IPS DF 19.7 (cell line): Measurements from ENCODE around the gene NR2C2.

ENCODE experiments used
- DNase-seq: peaks from one replicate; pipeline ENCODE4 v3.0.0-alpha.2; 2013; ENCODE audit warnings: low read depth, low spot score

NR2C2 gene

GRCh38 chr3:15063238-15063637 is 115.9 kb downstream of the NR2C2 start:
- DNase-seq: no peak

GRCh38 chr3:15063656-15064286 is 116.4 kb downstream of the NR2C2 start:
- no peak for DNase-seq

GRCh38 chr3:15064299-15064834 is 117.0 kb downstream of the NR2C2 start:
- no peak for DNase-seq

GRCh38 chr3:15064835-15065549 is 117.6 kb downstream of the NR2C2 start, which contains the start of gene MRPS25:
Gene MRPS25, minus strand, starts transcription at chr3:15065315. Its CDS starts 121 bp downstream, at chr3:15065194.
- DNase-seq: peak; percentile 23

GRCh38 chr3:15065550-15066007 is 118.2 kb downstream of the NR2C2 start:
- no peak for DNase-seq

- no peak for DNase-seq
Measured at GRCh38 chr3:15066467-15066866, 119.1 kb downstream of the NR2C2 start.

- DNase-seq: no peak
Measured at GRCh38 chr3:15069441-15069840, 122.1 kb downstream of the NR2C2 start.

GRCh38 chr3:15071699-15072098 is 124.3 kb downstream of the NR2C2 start:
- no peak for DNase-seq

GRCh38 chr3:15074500-15074899 is 127.1 kb downstream of the NR2C2 start:
- no peak for DNase-seq

GRCh38 chr3:15079091-15079490 is 131.7 kb downstream of the NR2C2 start:
- no peak for DNase-seq

- no peak for DNase-seq
Measured at GRCh38 chr3:15081960-15082664, 134.7 kb downstream of the NR2C2 start.

- DNase-seq: no peak
Measured at GRCh38 chr3:15083252-15083651, 135.9 kb downstream of the NR2C2 start.

GRCh38 chr3:15086263-15086662 is 138.9 kb downstream of the NR2C2 start:
- no peak for DNase-seq

GRCh38 chr3:15086699-15087098 is 139.3 kb downstream of the NR2C2 start:
- no peak for DNase-seq

- DNase-seq: no peak
Measured at GRCh38 chr3:15089201-15089600, 141.8 kb downstream of the NR2C2 start.

GRCh38 chr3:15091575-15091974 is 144.2 kb downstream of the NR2C2 start:
- DNase-seq: no peak

GRCh38 chr3:15092686-15093085 is 145.3 kb downstream of the NR2C2 start:
- no peak for DNase-seq

GRCh38 chr3:15094187-15094875 is 146.9 kb downstream of the NR2C2 start:
- no peak for DNase-seq

GRCh38 chr3:15096046-15096445 is 148.7 kb downstream of the NR2C2 start:
- DNase-seq: no peak

GRCh38 chr3:15097891-15098290 is 150.5 kb downstream of the NR2C2 start:
- DNase-seq: no peak
